GM23338 (cell line): ENCODE measurements around the gene CDK5RAP2. TPM values are rescaled to one million over a fixed set of nuclear protein-coding genes. Genes with fewer than 3 reads are reported as not detected.

ENCODE experiments used
- ATAC-seq: fragments of 200-7000 bp; cut with Tn5 transposase; 3 replicates; pipeline ENCODE4 v1.9.1; 2020
- DNase-seq: peaks from one replicate; pipeline ENCODE4 v3.0.0-alpha.2; 2015; ENCODE audit warnings: low spot score
- H2AFZ ChIP-seq: fragments of 200-600 bp; sonication (generic); 2 replicates; pipeline ENCODE4 v1.8.0; 2016; ENCODE audit warnings: antibody characterized with exemption, mild to moderate bottlenecking, moderate library complexity
- H3F3A ChIP-seq: fragments of 200-600 bp; sonication (generic); replicated peaks from 2 replicates; pipeline ENCODE4 v1.8.0; 2017; ENCODE audit warnings: antibody characterized with exemption, mixed run types, low read depth
- H3K27ac ChIP-seq: fragments of 200-600 bp; sonication (generic); 2 replicates; pipeline ENCODE4 v1.6.1; 2016; ENCODE audit warnings: low read depth
- H3K27me3 ChIP-seq: fragments of 200-600 bp; sonication (generic); 2 replicates; pipeline ENCODE4 v1.8.0; 2016; ENCODE audit warnings: mild to moderate bottlenecking, mixed run types, moderate library complexity; ENCODE audit not compliant: insufficient read depth
- H3K36me3 ChIP-seq: fragments of 200-600 bp; sonication (generic); 2 replicates; pipeline ENCODE4 v1.8.0; 2016; ENCODE audit warnings: mild to moderate bottlenecking; ENCODE audit not compliant: insufficient read depth
- H3K4me1 ChIP-seq: fragments of 200-600 bp; sonication (generic); 2 replicates; pipeline ENCODE4 v1.8.0; 2016; ENCODE audit warnings: mild to moderate bottlenecking, moderate library complexity; ENCODE audit not compliant: insufficient read depth
- H3K4me2 ChIP-seq: fragments of 200-600 bp; sonication (generic); 2 replicates; pipeline ENCODE4 v1.7.1; 2017; ENCODE audit warnings: mixed run types
- H3K4me3 ChIP-seq: fragments of 200-600 bp; sonication (generic); 2 replicates; pipeline ENCODE4 v1.6.1; 2016; ENCODE audit warnings: mixed run types
- H3K79me2 ChIP-seq: fragments of 200-600 bp; sonication (generic); replicated peaks from 2 replicates; pipeline ENCODE4 v1.8.0; 2017; ENCODE audit warnings: mild to moderate bottlenecking; ENCODE audit not compliant: insufficient read depth
- H3K9me2 ChIP-seq: fragments of 200-600 bp; sonication (generic); 2 replicates; pipeline ENCODE4 v1.8.0; 2017; ENCODE audit not compliant: insufficient read depth
- H4K20me1 ChIP-seq: fragments of 200-600 bp; sonication (generic); replicated peaks from 2 replicates; pipeline ENCODE4 v1.8.0; 2017; ENCODE audit warnings: mild to moderate bottlenecking; ENCODE audit not compliant: insufficient read depth
- H3K27ac Mint-ChIP-seq: 2 replicates; pipeline ENCODE4 v1.8.0; 2020; ENCODE audit warnings: inconsistent platforms, mild to moderate bottlenecking, moderate library complexity, mixed read lengths
- H3K27me3 Mint-ChIP-seq: 3 replicates; pipeline ENCODE4 v1.8.0; 2022; ENCODE audit warnings: low read depth, mild to moderate bottlenecking, moderate library complexity, mixed read lengths, inconsistent platforms; ENCODE audit not compliant: insufficient read depth, poor library complexity
- H3K36me3 Mint-ChIP-seq: 3 replicates; pipeline ENCODE4 v1.8.0; 2021; ENCODE audit warnings: low read depth, mild to moderate bottlenecking, inconsistent platforms, moderate library complexity, mixed read lengths
- H3K4me1 Mint-ChIP-seq: 3 replicates; pipeline ENCODE4 v1.8.0; 2020; ENCODE audit warnings: mild to moderate bottlenecking, inconsistent platforms, mixed read lengths
- H3K4me3 Mint-ChIP-seq: 3 replicates; pipeline ENCODE4 v1.8.0; 2021; ENCODE audit warnings: moderate library complexity, mild to moderate bottlenecking, inconsistent platforms, mixed read lengths
- H3K9me3 Mint-ChIP-seq: 3 replicates; pipeline ENCODE4 v1.8.0; 2020; ENCODE audit warnings: moderate library complexity, mild to moderate bottlenecking, inconsistent platforms, mixed read lengths
- CREB1 ChIP-seq: fragments of 250-450 bp; sonication (Bioruptor Pico); IDR thresholded peaks from 2 replicates; pipeline ENCODE4 v1.5.0; 2020; ENCODE audit warnings: low read depth, mild to moderate bottlenecking, moderate library complexity
- CTCF ChIP-seq, 2 experiments: fragments of 200-600 bp in 1 of 2; sonication (generic) in 1 of 2; conservative IDR thresholded peaks; 2 replicates each; pipeline versions ENCODE4 v1.5.1 to v1.6.1; 2016 to 2017; ENCODE audit warnings: antibody characterized with exemption in 2 of 2, low read depth in 2 of 2, mild to moderate bottlenecking in 2 of 2, moderate library complexity in 1 of 2
- ETS1 ChIP-seq: IDR thresholded peaks from 2 replicates; pipeline ENCODE4 v1.6.1; 2016; ENCODE audit warnings: antibody characterized with exemption
- EZH2 ChIP-seq: fragments of 200-600 bp; sonication (generic); IDR thresholded peaks from one replicate; pipeline ENCODE4 v1.8.0; 2017; ENCODE audit warnings: antibody characterized with exemption, mild to moderate bottlenecking, low read depth; ENCODE audit not compliant: unreplicated experiment
- JUNB ChIP-seq: IDR thresholded peaks from one replicate; pipeline ENCODE4 v1.6.1; 2016; ENCODE audit warnings: antibody characterized with exemption; ENCODE audit not compliant: unreplicated experiment
- NANOG ChIP-seq: IDR thresholded peaks from 2 replicates; pipeline ENCODE4 v1.6.1; 2016; ENCODE audit warnings: antibody characterized with exemption, borderline replicate concordance
- POLR2AphosphoS5 ChIP-seq: IDR thresholded peaks from 2 replicates; pipeline ENCODE4 v1.6.1; 2016; ENCODE audit warnings: antibody characterized with exemption, low read depth
- REST ChIP-seq: IDR thresholded peaks from one replicate; pipeline ENCODE4 v1.6.1; 2018; ENCODE audit warnings: antibody characterized with exemption; ENCODE audit not compliant: unreplicated experiment
- ZNF114 ChIP-seq: fragments of 250-450 bp; sonication (Bioruptor Pico); IDR thresholded peaks from 2 replicates; pipeline ENCODE4 v1.5.0; 2020; ENCODE audit warnings: mild to moderate bottlenecking, moderate library complexity
- ZNF462 ChIP-seq: fragments of 250-450 bp; sonication (Bioruptor Pico); IDR thresholded peaks from 2 replicates; pipeline ENCODE4 v1.5.0; 2020; ENCODE audit warnings: mild to moderate bottlenecking, moderate library complexity
- polyA plus RNA-seq: library from polyadenylated mRNA; unstranded; fragments of >200 nt; fragmentation: Nextera tagmentation; extraction: Ambion mirVana; gene quantifications from 2 replicates; pipeline ENCODE4 v1.2.1, GENCODE V29; 2016
- total RNA-seq: library from RNA; depleted of rRNA; stranded (reverse); fragments of >200 nt; shearing (Covaris generic); gene quantifications from 2 replicates; pipeline ENCODE4 v1.2.3, GENCODE V29; 2014

Gene CDK5RAP2
- total and polyA plus RNA-seq, 2 experiments from 2014 or later: 50.7 to 65.7 TPM

GRCh38 chr9:120374817-120375216, 205.2 kb downstream of the CDK5RAP2 start (continued):
- TF ChIP-seq ZNF462 (CRISPR knock-in tag): no peak
- no peak for TF ChIP-seq JUNB

GRCh38 chr9:120374239-120374638, 205.7 kb downstream of the CDK5RAP2 start:
- Mint-ChIP-seq H3K4me3 (no peak overlapping the region), H3K4me1 (peaks cover 10% of the 10 kb centered on the region), H3K27ac (no peak overlapping the region), H3K9me3 (peaks cover 11% of the 10 kb centered on the region; the same call in 2 of the 3 replicates), H3K27me3 (peaks cover 7% of the 10 kb centered on the region), H3K36me3 (peaks cover 22% of the 10 kb centered on the region)
- ATAC-seq: no peak
- no peak for TF ChIP-seq REST
- no peak for TF ChIP-seq EZH2
- TF ChIP-seq ZNF114: no peak
- no peak for TF ChIP-seq POLR2AphosphoS5
- TF ChIP-seq CREB1 (CRISPR knock-in tag): no peak
- no peak for TF ChIP-seq CTCF (conservative IDR thresholded peaks at IDR 0.05; ENCODE audit: low read depth in 2 of 2)
- TF ChIP-seq ETS1: no peak
- TF ChIP-seq NANOG: no peak
- Histone ChIP-seq H4K20me1 (no peaks in the 10 kb centered on the region), H3K9me2 (no peaks in the 10 kb centered on the region), H3K4me2 (no peak overlapping the region), H3K4me3 (no peak overlapping the region), H3K27me3 (no peaks in the 10 kb centered on the region), H3K79me2 (no peaks in the 10 kb centered on the region), H3F3A (no peaks in the 10 kb centered on the region), H3K27ac (no peak overlapping the region), H3K36me3 (no peaks in the 10 kb centered on the region), H3K4me1 (peaks cover 8% of the 10 kb centered on the region; the same call in 1 of the 2 replicates), H2AFZ (no peak overlapping the region)
- DNase-seq: no peak
